A549 (cell line): ENCODE data around the gene MYEOV. TPM values are rescaled to one million over a fixed set of nuclear protein-coding genes. Genes with fewer than 3 reads are reported as not detected.
A peak's percentile ranks its signal among the peaks of the same experiment; 100 is the strongest.

Experiments
- ATAC-seq, 2 experiments: fragments of 200-7000 bp in 1 of 2; fragments of >200 bp in 1 of 2; cut with Nextera tagmentation in 1 of 2; cut with Tn5 transposase in 1 of 2; 3 replicates each; pipeline versions ENCODE4 v1.8.0 to v1.9.1; 2018 to 2020; ENCODE audit warnings: mild to moderate bottlenecking in 1 of 2, moderate library complexity in 1 of 2
- CTCF ChIA-PET: fragments of 300-600 bp; sonication (Branson Sonifier 250); formaldehyde crosslinking; extraction: SDS; loops from one replicate; lab custom pipeline; 2021; ENCODE audit warnings: antibody characterized with exemption, inconsistent platforms; lab: Yijun Ruan, JAX
- POLR2A ChIA-PET: fragments of 350-600 bp; formaldehyde crosslinking; extraction: SDS; loops from one replicate; lab custom pipeline; 2021; ENCODE audit warnings: antibody characterized with exemption, inconsistent platforms; lab: Yijun Ruan, JAX
- DNase-seq, 2 experiments: peaks; one replicate each; pipeline versions ENCODE4 v3.0.0 to v3.0.0-alpha.2; 2011 to 2016; ENCODE audit warnings: low read depth in 1 of 2, low spot score in 1 of 2
- FAIRE-seq: peaks from 2 replicates; lab custom pipeline; 2011; peaks lifted over from hg19 to GRCh38; lab: Jason Lieb, UNC
- H3K27ac ChIP-seq, 2 experiments: fragments of >200 bp; sonication (Bioruptor Twin); formaldehyde crosslinking; 3 replicates each; pipeline ENCODE4 v1.5.1; 2016 to 2017
- H3K4me1 ChIP-seq: fragments of >200 bp; sonication (Bioruptor Twin); formaldehyde crosslinking; 3 replicates; pipeline ENCODE4 v1.6.1; 2016
- H3K4me2 ChIP-seq: fragments of >200 bp; sonication (Bioruptor Twin); formaldehyde crosslinking; 3 replicates; pipeline ENCODE4 v1.6.1; 2016
- H3K4me3 ChIP-seq: fragments of >200 bp; sonication (Bioruptor Twin); formaldehyde crosslinking; 3 replicates; pipeline ENCODE4 v1.5.1; 2016
- H3K9me3 ChIP-seq: fragments of >200 bp; sonication (Bioruptor Twin); formaldehyde crosslinking; 3 replicates; pipeline ENCODE4 v1.6.1; 2016
- BCL3 ChIP-seq: fragments of >200 bp; sonication (Bioruptor Twin); formaldehyde crosslinking; IDR thresholded peaks from 3 replicates; pipeline ENCODE4 v1.6.1; 2016
- CBX2 ChIP-seq: fragments of 200-600 bp; sonication (generic); IDR thresholded peaks from 2 replicates; pipeline ENCODE4 v1.6.1; 2016; ENCODE audit warnings: low read depth, mild to moderate bottlenecking, borderline replicate concordance
- CHD2 ChIP-seq: fragments of 150-350 bp; IDR thresholded peaks from 2 replicates; pipeline ENCODE4 v1.6.1; 2014; ENCODE audit warnings: low read length; ENCODE audit not compliant: partially characterized antibody
- CHD4 ChIP-seq: fragments of 200-600 bp; sonication (generic); IDR thresholded peaks from 2 replicates; pipeline ENCODE4 v1.6.1; 2016; ENCODE audit warnings: antibody characterized with exemption, mild to moderate bottlenecking, borderline replicate concordance
- EP300 ChIP-seq, 2 experiments: fragments of >200 bp; sonication (Bioruptor Twin); formaldehyde crosslinking; IDR thresholded peaks; 2 replicates in 1 of 2; 3 replicates in 1 of 2; pipeline ENCODE4 v1.6.1; 2016 to 2017
- ESRRA ChIP-seq: fragments of 150-350 bp; IDR thresholded peaks from 2 replicates; pipeline ENCODE4 v1.6.1; 2014; ENCODE audit warnings: mild to moderate bottlenecking, low read length, borderline replicate concordance
- FOSB ChIP-seq: fragments of 250-450 bp; sonication (Bioruptor Pico); IDR thresholded peaks from 2 replicates; pipeline ENCODE4 v1.5.0; 2020; ENCODE audit warnings: mild to moderate bottlenecking, moderate library complexity
- FOSL2 ChIP-seq, 2 experiments: fragments of 450-650 bp in 1 of 2; fragments of >200 bp in 1 of 2; sonication (Bioruptor Twin) in 1 of 2; formaldehyde crosslinking; IDR thresholded peaks; 2 replicates each; pipeline versions ENCODE4 v1.5.0 to v1.6.1; 2016 to 2020; ENCODE audit warnings: mild to moderate bottlenecking in 1 of 2, moderate library complexity in 1 of 2
- GATA3 ChIP-seq: IDR thresholded peaks from 2 replicates; pipeline ENCODE4 v1.6.1; 2012; ENCODE audit warnings: borderline replicate concordance
- HMGXB4 ChIP-seq: fragments of 250-450 bp; sonication (Bioruptor Pico); IDR thresholded peaks from 2 replicates; pipeline ENCODE4 v1.5.0; 2021; ENCODE audit warnings: mild to moderate bottlenecking, moderate library complexity, borderline replicate concordance
- HOXB13 ChIP-seq: fragments of 250-450 bp; sonication (Bioruptor Pico); IDR thresholded peaks from 2 replicates; pipeline ENCODE4 v1.5.0; 2020; ENCODE audit warnings: low read depth, mild to moderate bottlenecking, moderate library complexity
- JUNB ChIP-seq: fragments of >200 bp; sonication (Bioruptor Twin); formaldehyde crosslinking; IDR thresholded peaks from 2 replicates; pipeline ENCODE4 v1.6.1; 2016
- KDM5A ChIP-seq: fragments of 200-600 bp; sonication (generic); IDR thresholded peaks from 2 replicates; pipeline ENCODE4 v1.6.1; 2016; ENCODE audit warnings: antibody characterized with exemption, mild to moderate bottlenecking
- MAFK ChIP-seq: fragments of 450-650 bp; IDR thresholded peaks from 2 replicates; pipeline ENCODE4 v1.6.1; 2014; ENCODE audit not compliant: partially characterized antibody
- MYC ChIP-seq: IDR thresholded peaks from 2 replicates; pipeline ENCODE4 v1.6.1; 2012; ENCODE audit warnings: mild to moderate bottlenecking, inconsistent platforms, low read length, improper control_type of control experiment, borderline replicate concordance
- NPAS2 ChIP-seq: fragments of 250-450 bp; sonication (Bioruptor Pico); IDR thresholded peaks from 2 replicates; pipeline ENCODE4 v1.8.0; 2022; ENCODE audit warnings: mild to moderate bottlenecking, moderate library complexity, borderline replicate concordance
- NR3C1 ChIP-seq: fragments of >200 bp; sonication (Bioruptor Twin); formaldehyde crosslinking; IDR thresholded peaks from 3 replicates; pipeline ENCODE4 v1.6.1; 2017
- POLR2AphosphoS2 ChIP-seq: conservative IDR thresholded peaks from 2 replicates; pipeline ENCODE4 v1.6.1; 2012; ENCODE audit warnings: low read length, improper control_type of control experiment, inconsistent platforms
- RARB ChIP-seq: fragments of 250-450 bp; sonication (Bioruptor Pico); IDR thresholded peaks from 2 replicates; pipeline ENCODE4 v1.8.0; 2021; ENCODE audit warnings: mild to moderate bottlenecking, moderate library complexity
- RCOR1 ChIP-seq: fragments of 150-350 bp; IDR thresholded peaks from 2 replicates; pipeline ENCODE4 v1.6.1; 2014; ENCODE audit warnings: antibody characterized with exemption, low read length, low read depth
- REST ChIP-seq: fragments of 200-600 bp; sonication (generic); IDR thresholded peaks from 2 replicates; pipeline ENCODE4 v1.6.1; 2016; ENCODE audit warnings: antibody characterized with exemption, mild to moderate bottlenecking, moderate library complexity
- RNF2 ChIP-seq: fragments of 200-600 bp; sonication (generic); IDR thresholded peaks from 2 replicates; pipeline ENCODE4 v1.6.1; 2016; ENCODE audit warnings: low read depth, mild to moderate bottlenecking, antibody characterized with exemption, moderate library complexity, borderline replicate concordance
- SREBF2 ChIP-seq: fragments of 450-650 bp; IDR thresholded peaks from 2 replicates; pipeline ENCODE4 v1.6.1; 2014; ENCODE audit warnings: mild to moderate bottlenecking, moderate library complexity
- TFCP2L1 ChIP-seq: fragments of 250-450 bp; sonication (Bioruptor Pico); IDR thresholded peaks from 2 replicates; pipeline ENCODE4 v1.5.0; 2021; ENCODE audit warnings: mild to moderate bottlenecking
- TP53 ChIP-seq: fragments of 250-450 bp; sonication (Bioruptor Pico); IDR thresholded peaks from 2 replicates; pipeline ENCODE4 v1.5.0; 2021; ENCODE audit warnings: mild to moderate bottlenecking, moderate library complexity
- USF2 ChIP-seq: fragments of 450-650 bp; IDR thresholded peaks from 2 replicates; pipeline ENCODE4 v1.6.1; 2014; ENCODE audit warnings: antibody characterized with exemption
- ZFP36 ChIP-seq: fragments of 450-650 bp; IDR thresholded peaks from 2 replicates; pipeline ENCODE4 v1.6.1; 2014; ENCODE audit warnings: borderline replicate concordance; ENCODE audit not compliant: partially characterized antibody
- WGBS: methylation state at CpG from one replicate; pipeline ENCODE4 v1.1.6; 2017; ENCODE audit errors: missing lambda C conversion rate; 5-methylcytosine and 5-hydroxymethylcytosine counted together
- polyA plus RNA-seq, 4 experiments: library from polyadenylated mRNA; depleted of rRNA in 3 of 4; stranded (reverse); fragments of >200 nt; fragmentation: RNase III in 1 of 4; extraction: RNeasy Plus Mini Kit Qiagen cat#74134 plus additional on column Dnase treatment in 1 of 4; gene quantifications; 2 replicates in 3 of 4; 3 replicates in 1 of 4; pipeline ENCODE4 v1.2.3, GENCODE V29; 2011 to 2017

The MYEOV gene
- polyA plus RNA-seq, 2 of the 4 experiments (the other 2 are of a cell fraction) = 92.3 to 102 TPM

DNA sequence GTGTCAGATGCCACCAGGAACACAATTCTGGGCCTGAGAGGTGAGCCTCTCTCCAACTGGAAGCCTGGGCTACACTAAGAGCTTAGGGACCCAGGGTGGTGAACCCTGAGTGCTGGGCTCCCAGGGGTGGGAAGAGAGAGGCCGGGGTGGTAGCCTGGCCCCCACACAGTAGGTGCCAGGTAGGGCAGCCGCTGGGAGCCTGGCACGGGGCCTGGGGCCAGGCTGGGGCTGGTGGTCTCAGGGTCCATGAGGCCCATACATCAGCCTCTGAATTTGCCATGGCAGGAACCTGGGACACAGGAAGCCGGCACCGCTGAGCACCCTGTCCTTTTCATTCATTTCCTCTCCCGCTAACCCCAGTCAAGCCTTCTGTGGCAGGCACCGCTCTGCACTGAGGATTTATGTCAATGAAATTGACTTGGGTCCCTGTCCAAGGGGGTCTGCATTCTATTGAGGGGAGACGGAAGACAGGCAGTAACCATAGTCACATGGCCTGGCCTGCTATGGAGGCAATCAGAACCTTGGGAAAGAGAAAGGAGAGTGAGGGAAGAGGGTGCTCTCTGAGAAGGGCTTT, 8.6 kb downstream of the MYEOV start (continued):
- TF ChIP-seq CHD2 (no peak), GATA3 (no peak), TFCP2L1 (CRISPR knock-in tag) (no peak)

GRCh38 chr11:69303427-69303826, 9.5 kb downstream of the MYEOV start:
- no peak for DNase-seq
- TF ChIP-seq CHD4 (no peak), HMGXB4 (CRISPR knock-in tag) (no peak), ESRRA (no peak), MAFK (no peak), RARB (CRISPR knock-in tag) (no peak), BCL3 (no peak), HOXB13 (CRISPR knock-in tag) (no peak), JUNB (no peak), KDM5A (no peak), RCOR1 (no peak), USF2 (no peak), SREBF2 (no peak), FOSL2 (IDR thresholded peaks at IDR 0.05) (no peak), FOSL2 (CRISPR knock-in tag; IDR thresholded peaks at IDR 0.05) (no peak), TP53 (CRISPR knock-in tag) (no peak), NR3C1 (no peak), CBX2 (no peak), RNF2 (no peak)
- POLR2A ChIA-PET = no interaction called here
- WGBS = 95% methylated on average over 18 of the region's 18 CpGs
- Histone ChIP-seq H3K27ac (peak overlapping the region; percentile 93 to 98), H3K4me1 (peaks cover 76% of the 10 kb centered on the region), H3K4me3 (no peak overlapping the region), H3K4me2 (no peak overlapping the region; the same call in 2 of the 3 replicates), H3K9me3 (no peaks in the 10 kb centered on the region)
- ATAC-seq = no peak
- FAIRE-seq = no peak
- CTCF ChIA-PET = no interaction called here

DNA sequence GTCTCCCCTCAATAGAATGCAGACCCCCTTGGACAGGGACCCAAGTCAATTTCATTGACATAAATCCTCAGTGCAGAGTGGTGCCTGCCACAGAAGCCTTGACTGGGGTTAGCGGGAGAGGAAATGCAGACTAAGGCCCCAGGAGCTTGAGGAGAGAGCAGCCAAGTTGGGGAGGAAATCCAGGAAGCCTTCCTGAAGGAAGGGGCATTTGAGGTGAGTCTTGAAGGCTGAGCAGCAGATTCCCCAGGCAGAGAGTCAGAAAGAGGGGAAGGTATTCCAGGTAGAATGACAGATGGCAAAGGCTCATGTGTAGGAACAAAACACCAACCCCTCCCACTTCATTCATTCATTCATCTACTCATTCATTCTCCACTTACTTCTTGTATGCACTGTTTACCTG, 10.3 kb downstream of the MYEOV start:
- Histone ChIP-seq H3K27ac (peak overlapping the region; percentile 93 to 98), H3K4me1 (peaks cover 68% of the 10 kb centered on the region), H3K9me3 (no peaks in the 10 kb centered on the region), H3K4me3 (no peak overlapping the region), H3K4me2 (no peak overlapping the region)
- no peak for FAIRE-seq
- ATAC-seq = no peak
- CTCF ChIA-PET = interaction anchor here (1.7 kb wide), 1 partner anchor 13 kb away, joined by 4 read pairs; no protein-coding TSS in a partner anchor
- DNase-seq = no peak
- WGBS = 100% methylated on average over 1 of the region's 1 CpG
- POLR2A ChIA-PET = no interaction called here
- TF ChIP-seq EP300 (IDR thresholded peaks at IDR 0.05) (no peak), NR3C1 (no peak), CHD4 (0 out of 2 replicates have a peak, but pooled peaks have one; percentile 58), FOSB (CRISPR knock-in tag) (no peak), NPAS2 (CRISPR knock-in tag) (no peak), REST (no peak), ZFP36 (peak; percentile 96), POLR2AphosphoS2 (no peak), MYC (no peak)
